ENCODE results near the gene TNFAIP8L2.

TNFAIP8L2 gene

GRCh38 chr1:151135433-151136385 is 20.7 kb upstream of the TNFAIP8L2 start:
- Histone ChIP-seq H3K4me3 (ENCODE audit: low read length) (no peak overlapping the region), H3K4me1 (ENCODE audit: insufficient read depth, low read length) (no peaks in the 10 kb centered on the region), H3K27me3 (ENCODE audit: insufficient read depth, low read length) (no peaks in the 10 kb centered on the region), H3K9me3 (ENCODE audit: low read length) (no peaks in the 10 kb centered on the region), H2AFZ (ENCODE audit: low read depth, low read length) (no peak overlapping the region), H3K36me3 (ENCODE audit: insufficient read depth, low read length) (peaks cover 63% of the 10 kb centered on the region)

- H3K4me3 ChIP-seq (ENCODE audit: low read length) = no peak overlapping the region
- H3K27me3 ChIP-seq (ENCODE audit: insufficient read depth, low read length) = no peaks in the 10 kb centered on the region
- H3K4me1 ChIP-seq (ENCODE audit: insufficient read depth, low read length) = no peaks in the 10 kb centered on the region
- H3K9me3 ChIP-seq (ENCODE audit: low read length) = no peaks in the 10 kb centered on the region
- no peak overlapping the region for H2AFZ ChIP-seq (ENCODE audit: low read depth, low read length)
- peaks cover 67% of the 10 kb centered on the region for H3K36me3 ChIP-seq (ENCODE audit: insufficient read depth, low read length)
Observed at GRCh38 chr1:151137789-151138188, 18.7 kb upstream of the TNFAIP8L2 start.

GRCh38 chr1:151142411-151143056 is 13.9 kb upstream of the TNFAIP8L2 start:
- Histone ChIP-seq H3K36me3 (ENCODE audit: insufficient read depth, low read length) (peaks cover 26% of the 10 kb centered on the region), H3K4me3 (ENCODE audit: low read length) (no peak overlapping the region), H3K4me1 (ENCODE audit: insufficient read depth, low read length) (peaks cover 33% of the 10 kb centered on the region), H3K9me3 (ENCODE audit: low read length) (no peaks in the 10 kb centered on the region), H3K27me3 (ENCODE audit: insufficient read depth, low read length) (no peaks in the 10 kb centered on the region), H2AFZ (ENCODE audit: low read depth, low read length) (no peak overlapping the region)

DNA sequence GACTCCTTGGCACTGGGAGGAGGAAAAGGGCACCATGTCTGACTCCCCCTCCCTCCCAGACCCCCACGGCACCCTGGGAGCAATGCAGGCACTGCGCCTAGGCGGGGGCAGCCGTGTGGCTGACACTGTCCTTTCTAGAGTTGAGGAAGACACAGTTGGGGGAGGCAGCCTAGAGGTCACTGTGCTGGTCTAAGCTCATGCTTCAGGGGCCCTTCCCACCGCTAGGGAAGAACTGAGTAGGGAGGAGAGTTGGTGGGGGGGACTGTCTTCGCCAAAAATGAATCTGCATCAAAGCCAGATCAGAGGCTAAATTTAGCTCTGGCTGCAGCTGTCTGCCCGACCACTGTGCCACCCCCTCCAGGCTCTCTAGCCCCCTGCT is 13.4 kb upstream of the TNFAIP8L2 start:
- H3K36me3 ChIP-seq (ENCODE audit: insufficient read depth, low read length) = peaks cover 21% of the 10 kb centered on the region
- H3K27me3 ChIP-seq (ENCODE audit: insufficient read depth, low read length) = no peaks in the 10 kb centered on the region
- no peak overlapping the region for H3K4me3 ChIP-seq (ENCODE audit: low read length)
- H2AFZ ChIP-seq (ENCODE audit: low read depth, low read length) = no peak overlapping the region
- H3K9me3 ChIP-seq (ENCODE audit: low read length) = no peaks in the 10 kb centered on the region
- H3K4me1 ChIP-seq (ENCODE audit: insufficient read depth, low read length) = peaks cover 36% of the 10 kb centered on the region

DNA sequence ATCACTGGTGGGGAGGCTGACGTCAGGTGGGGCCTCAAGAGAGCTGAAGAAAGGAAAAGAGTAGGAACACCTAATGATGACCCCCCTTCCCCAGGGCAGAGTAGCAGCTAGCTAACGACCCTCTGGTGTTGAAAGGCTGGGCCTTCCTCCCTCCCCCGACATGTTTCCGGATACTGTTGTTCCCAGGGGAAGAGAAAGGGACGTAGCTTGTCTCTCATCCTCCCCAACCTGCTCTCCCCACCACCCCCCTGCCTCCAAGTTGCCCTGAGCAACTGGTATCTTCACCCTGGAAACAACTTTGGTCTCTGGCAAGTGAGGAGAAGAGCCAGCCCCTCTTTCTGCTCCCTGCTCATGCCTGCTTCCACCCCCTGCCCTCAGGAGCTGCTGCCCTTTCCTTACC is 12.5 kb upstream of the TNFAIP8L2 start:
- H3K36me3 ChIP-seq (ENCODE audit: insufficient read depth, low read length) = peaks cover 17% of the 10 kb centered on the region
- H3K4me3 ChIP-seq (ENCODE audit: low read length) = no peak overlapping the region
- no peak overlapping the region for H2AFZ ChIP-seq (ENCODE audit: low read depth, low read length)

DNA sequence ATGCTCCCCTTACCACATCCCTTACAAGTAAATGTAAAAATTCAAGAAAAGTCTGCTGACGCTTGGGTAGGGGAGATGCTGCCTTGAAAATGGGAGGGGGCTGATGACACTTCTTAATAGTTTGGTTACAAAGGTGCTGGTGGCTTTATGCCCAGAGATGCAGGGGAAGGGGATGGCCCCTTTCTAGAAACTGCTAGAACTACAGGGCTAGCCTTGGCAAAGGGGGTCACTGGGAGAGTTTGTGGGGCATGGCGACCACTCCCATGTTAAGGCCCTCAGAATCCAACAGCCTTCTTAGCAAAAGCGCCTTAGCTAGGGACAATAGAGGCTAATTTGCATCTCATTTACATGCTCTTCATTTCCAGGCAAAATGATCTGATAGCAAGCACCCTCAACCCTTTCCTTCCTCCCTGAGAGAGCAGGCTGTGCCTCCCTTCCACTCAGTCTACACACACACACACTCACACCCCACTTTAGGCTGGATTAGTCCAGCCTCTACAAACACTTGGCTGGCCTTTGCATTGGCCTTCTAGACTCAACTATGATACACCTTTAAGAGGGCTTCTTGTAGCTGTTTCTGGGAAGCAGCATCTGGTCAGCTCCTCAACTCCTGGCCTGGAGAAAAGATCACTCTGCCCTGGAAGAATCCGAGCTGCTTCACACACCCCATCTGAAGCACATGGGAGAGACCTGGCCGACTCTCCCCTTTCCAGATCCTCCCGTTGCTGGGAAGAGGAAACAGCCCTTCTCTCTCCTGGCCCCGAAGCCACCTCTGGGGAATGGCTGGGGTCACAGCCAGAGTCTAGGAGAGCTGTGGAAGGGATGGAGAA is 11.8 kb upstream of the TNFAIP8L2 start:
- Histone ChIP-seq H3K27me3 (ENCODE audit: insufficient read depth, low read length) (no peaks in the 10 kb centered on the region), H3K4me3 (ENCODE audit: low read length) (peak overlapping the region; percentile 77), H3K36me3 (ENCODE audit: insufficient read depth, low read length) (peaks cover 10% of the 10 kb centered on the region)

More for the DNA sequence above, 12.5 kb upstream of the TNFAIP8L2 start:
- no peaks in the 10 kb centered on the region for H3K27me3 ChIP-seq (ENCODE audit: insufficient read depth, low read length)
- H3K4me1 ChIP-seq (ENCODE audit: insufficient read depth, low read length) = peaks cover 36% of the 10 kb centered on the region
- H3K9me3 ChIP-seq (ENCODE audit: low read length) = no peaks in the 10 kb centered on the region

GRCh38 chr1:151145304-151146071 is 11.0 kb upstream of the TNFAIP8L2 start:
- Histone ChIP-seq H3K4me3 (ENCODE audit: low read length) (peak overlapping the region; percentile 77), H3K9me3 (ENCODE audit: low read length) (no peaks in the 10 kb centered on the region), H2AFZ (ENCODE audit: low read depth, low read length) (peak overlapping the region; percentile 35), H3K4me1 (ENCODE audit: insufficient read depth, low read length) (peaks cover 36% of the 10 kb centered on the region), H3K27me3 (ENCODE audit: insufficient read depth, low read length) (no peaks in the 10 kb centered on the region), H3K36me3 (ENCODE audit: insufficient read depth, low read length) (peaks cover 5% of the 10 kb centered on the region)

More for the DNA sequence above, 11.8 kb upstream of the TNFAIP8L2 start:
- Histone ChIP-seq H3K9me3 (ENCODE audit: low read length) (no peaks in the 10 kb centered on the region), H2AFZ (ENCODE audit: low read depth, low read length) (no peak overlapping the region), H3K4me1 (ENCODE audit: insufficient read depth, low read length) (peaks cover 36% of the 10 kb centered on the region)

GRCh38 chr1:151146072-151146411 is 10.4 kb upstream of the TNFAIP8L2 start:
- H3K9me3 ChIP-seq (ENCODE audit: low read length) = no peaks in the 10 kb centered on the region
- peaks cover 36% of the 10 kb centered on the region for H3K4me1 ChIP-seq (ENCODE audit: insufficient read depth, low read length)
- peak overlapping the region; percentile 77 for H3K4me3 ChIP-seq (ENCODE audit: low read length)
- H3K36me3 ChIP-seq (ENCODE audit: insufficient read depth, low read length) = peaks cover 5% of the 10 kb centered on the region
- no peaks in the 10 kb centered on the region for H3K27me3 ChIP-seq (ENCODE audit: insufficient read depth, low read length)
- H2AFZ ChIP-seq (ENCODE audit: low read depth, low read length) = peak overlapping the region; percentile 35

- Histone ChIP-seq H3K9me3 (ENCODE audit: low read length) (no peaks in the 10 kb centered on the region), H3K27me3 (ENCODE audit: insufficient read depth, low read length) (no peaks in the 10 kb centered on the region), H3K4me1 (ENCODE audit: insufficient read depth, low read length) (peaks cover 36% of the 10 kb centered on the region), H2AFZ (ENCODE audit: low read depth, low read length) (peak within 1 kb of the TSS; percentile 35), H3K36me3 (ENCODE audit: insufficient read depth, low read length) (peaks cover 5% of the 10 kb centered on the region), H3K4me3 (ENCODE audit: low read length) (peak within 1 kb of the TSS; percentile 77)
Observed at GRCh38 chr1:151146412-151147131, 9.9 kb upstream of the TNFAIP8L2 start, which contains the start of gene SEMA6C. TSS of gene SEMA6C (minus strand) at chr1:151146631. CDS start at chr1:151142621, 4,010 bp downstream.

GRCh38 chr1:151147132-151147503 is 9.3 kb upstream of the TNFAIP8L2 start:
- no peaks in the 10 kb centered on the region for H3K27me3 ChIP-seq (ENCODE audit: insufficient read depth, low read length)
- peaks cover 36% of the 10 kb centered on the region for H3K4me1 ChIP-seq (ENCODE audit: insufficient read depth, low read length)
- H3K4me3 ChIP-seq (ENCODE audit: low read length) = peak overlapping the region; percentile 77
- H2AFZ ChIP-seq (ENCODE audit: low read depth, low read length) = peak overlapping the region; percentile 20
- H3K9me3 ChIP-seq (ENCODE audit: low read length) = no peaks in the 10 kb centered on the region
- peaks cover 4% of the 10 kb centered on the region for H3K36me3 ChIP-seq (ENCODE audit: insufficient read depth, low read length)

DNA sequence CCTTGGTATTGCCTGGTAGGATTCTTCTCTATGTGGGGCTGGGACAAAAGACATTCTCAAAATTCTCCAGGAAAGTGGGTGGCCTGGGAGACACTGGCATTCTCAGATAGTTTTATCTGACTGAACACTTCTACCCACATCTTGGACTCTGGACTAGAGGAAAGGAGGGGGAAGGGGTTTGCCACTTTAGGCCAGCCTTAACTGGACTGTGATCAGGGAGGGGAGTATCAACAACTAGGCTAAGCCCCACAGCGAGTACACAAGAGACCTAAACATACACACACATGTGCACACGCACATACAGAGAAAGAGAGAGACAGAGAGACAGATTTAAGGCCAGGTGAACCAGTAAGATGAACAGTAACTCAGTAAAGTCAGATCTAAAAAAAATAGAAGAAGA is 8.8 kb upstream of the TNFAIP8L2 start:
- no peaks in the 10 kb centered on the region for H3K27me3 ChIP-seq (ENCODE audit: insufficient read depth, low read length)

DNA sequence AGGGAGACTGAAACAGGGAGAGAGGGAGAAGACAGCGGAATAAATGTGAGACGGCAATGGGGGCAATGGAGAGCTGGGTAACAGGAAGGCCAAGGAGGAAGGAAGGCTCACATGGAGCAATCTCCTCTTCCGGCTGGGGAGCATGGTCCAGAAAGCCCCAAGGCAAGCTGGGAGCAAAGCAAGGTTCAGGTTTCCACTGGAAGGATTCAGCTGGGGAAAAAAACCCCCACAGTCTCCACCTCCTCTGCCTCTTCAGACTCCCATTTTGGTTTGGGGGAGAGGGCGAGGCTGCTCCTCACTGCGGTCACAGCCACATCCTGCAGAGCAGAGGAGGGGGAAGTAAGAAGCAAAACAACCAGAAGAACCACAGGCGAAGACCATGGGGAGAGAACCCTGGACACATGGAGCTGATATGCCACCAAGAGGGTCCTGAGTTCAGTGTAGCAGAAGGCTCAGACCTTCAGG is 650 bp downstream of the TNFAIP8L2 start:
- Histone ChIP-seq H3K36me3 (ENCODE audit: insufficient read depth, low read length) (peaks cover 36% of the 10 kb centered on the region), H3K4me3 (ENCODE audit: low read length) (no peak overlapping the region), H3K27me3 (ENCODE audit: insufficient read depth, low read length) (no peaks in the 10 kb centered on the region), H3K9me3 (ENCODE audit: low read length) (no peaks in the 10 kb centered on the region), H3K4me1 (ENCODE audit: insufficient read depth, low read length) (no peaks in the 10 kb centered on the region), H2AFZ (ENCODE audit: low read depth, low read length) (no peak overlapping the region)

More for the DNA sequence above, 8.8 kb upstream of the TNFAIP8L2 start:
- Histone ChIP-seq H3K4me3 (ENCODE audit: low read length) (peak overlapping the region; percentile 77), H3K9me3 (ENCODE audit: low read length) (no peaks in the 10 kb centered on the region), H2AFZ (ENCODE audit: low read depth, low read length) (peak overlapping the region; percentile 20), H3K36me3 (ENCODE audit: insufficient read depth, low read length) (no peaks in the 10 kb centered on the region), H3K4me1 (ENCODE audit: insufficient read depth, low read length) (peaks cover 36% of the 10 kb centered on the region)

Data from neuron (in vitro differentiated cells).